ENCODE measurements around the gene ZNF385B.
A peak's percentile ranks its signal among the peaks of the same experiment; 100 is the strongest.

ZNF385B gene

DNA sequence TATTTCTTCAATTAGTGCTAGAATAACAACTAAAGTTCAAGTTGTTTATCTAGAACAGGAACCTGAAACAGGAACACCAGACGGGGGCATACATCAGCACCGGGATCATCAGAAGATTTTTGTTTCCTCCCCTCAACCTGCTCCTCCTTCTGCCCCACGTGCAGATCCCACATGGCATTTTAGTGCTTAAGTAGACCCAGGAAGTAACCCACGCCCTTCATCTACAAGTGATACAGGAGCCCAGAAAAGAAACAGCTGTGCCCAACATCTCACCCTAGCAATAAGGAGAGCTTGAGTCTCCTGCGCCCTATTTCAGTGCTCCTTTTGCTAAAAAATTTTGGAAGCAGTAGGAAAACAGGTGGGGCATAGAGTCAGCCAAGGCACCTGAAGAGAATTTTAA is 5.2 kb downstream of the ZNF385B start:
- DNase-seq (ENCODE audit: low spot score): no peak

DNA sequence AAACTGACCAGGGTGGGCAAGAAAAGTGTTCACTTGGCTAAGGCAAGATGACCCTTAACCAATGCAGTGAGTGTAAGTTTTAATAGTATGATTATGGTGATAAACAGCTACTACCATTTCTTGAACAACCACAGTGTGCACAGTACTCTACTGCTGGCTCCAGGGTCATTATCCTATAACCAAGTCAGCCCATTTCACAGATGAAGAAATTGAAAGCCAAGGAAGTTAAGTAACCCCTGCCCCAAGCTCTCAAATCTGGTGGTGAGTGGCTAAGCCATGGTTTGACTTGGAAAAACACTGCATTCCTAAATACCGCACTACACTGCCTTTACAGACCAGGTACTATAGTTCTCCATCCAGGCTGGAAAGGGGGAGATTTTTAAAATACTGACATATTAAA is 5.7 kb downstream of the ZNF385B start:
- no peak for DNase-seq (ENCODE audit: low spot score)

- DNase-seq (ENCODE audit: low spot score): no peak
Observed at GRCh38 chr2:179854891-179855290, 6.5 kb downstream of the ZNF385B start.

DNA sequence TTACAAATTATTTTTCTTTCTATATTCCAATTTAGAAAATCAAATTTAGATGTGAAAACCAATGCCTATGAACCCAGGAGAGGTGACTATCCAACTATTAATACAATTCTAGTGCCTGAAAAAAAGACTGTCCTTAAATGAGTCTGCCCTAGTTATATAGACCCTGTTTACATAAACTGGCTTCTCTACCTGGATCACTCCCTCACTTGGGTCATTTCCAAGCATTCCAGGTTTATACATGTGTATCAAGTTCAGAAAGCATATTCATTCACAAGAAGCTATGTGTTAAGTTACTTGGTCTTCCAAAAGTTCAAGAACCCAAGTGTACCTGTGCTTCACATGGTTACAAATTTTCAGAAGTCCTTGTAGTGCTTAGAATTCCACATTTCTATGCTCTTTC is 8.3 kb downstream of the ZNF385B start:
- DNase-seq (ENCODE audit: low spot score): no peak

- DNase-seq (ENCODE audit: low spot score): no peak
Observed at GRCh38 chr2:179850188-179850587, 11.2 kb downstream of the ZNF385B start.

- no peak for DNase-seq (ENCODE audit: low spot score)
Observed at GRCh38 chr2:179849719-179850118, 11.7 kb downstream of the ZNF385B start.

GRCh38 chr2:179843541-179843940 is 17.9 kb downstream of the ZNF385B start:
- DNase-seq (ENCODE audit: low spot score): no peak

GRCh38 chr2:179842498-179843153 is 18.8 kb downstream of the ZNF385B start:
- DNase-seq (ENCODE audit: low spot score): peak; percentile 20

DNA sequence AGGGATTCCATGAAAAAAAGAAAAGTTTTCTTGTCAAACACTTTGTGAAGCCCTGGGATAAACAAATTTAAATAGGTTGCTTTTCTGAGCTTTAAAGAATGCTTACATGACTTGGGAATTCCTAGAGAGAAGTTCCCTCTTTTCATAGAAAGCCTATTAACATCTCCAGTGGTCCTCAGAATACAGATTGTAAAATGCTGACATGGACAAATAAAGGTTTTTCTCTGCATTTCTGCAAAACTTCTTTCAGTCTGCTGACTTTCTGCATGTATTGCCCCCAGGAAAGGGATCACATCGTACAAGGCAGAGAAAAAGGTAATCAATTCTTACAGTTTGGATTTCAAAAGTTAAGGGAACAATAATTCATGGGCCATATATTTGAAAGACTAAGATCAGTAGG is 20.6 kb downstream of the ZNF385B start:
- no peak for DNase-seq (ENCODE audit: low spot score)

DNA sequence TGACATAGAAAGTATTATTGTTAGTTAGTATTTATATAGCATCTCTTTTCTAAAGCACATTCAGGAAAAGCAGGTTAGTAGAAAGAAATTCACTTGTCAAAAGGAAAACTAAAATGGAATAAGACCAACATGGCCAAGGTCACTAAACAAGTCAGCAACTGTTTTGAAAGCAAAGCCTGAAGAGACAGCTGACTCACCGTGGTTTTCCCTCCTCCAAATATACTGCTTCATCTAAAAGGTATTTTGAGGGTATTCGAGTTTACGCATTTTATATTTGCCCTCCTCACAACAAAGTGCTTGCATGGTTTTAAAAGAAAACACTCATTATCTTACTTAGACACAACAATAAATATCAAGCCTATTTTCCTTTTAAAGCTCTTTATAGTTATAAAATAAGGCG is 24.0 kb downstream of the ZNF385B start:
- no peak for DNase-seq (ENCODE audit: low spot score)

- no peak for DNase-seq (ENCODE audit: low spot score)
Observed at GRCh38 chr2:179830043-179830787, 31.2 kb downstream of the ZNF385B start.

- DNase-seq (ENCODE audit: low spot score): no peak
Observed at GRCh38 chr2:179826297-179826696, 35.1 kb downstream of the ZNF385B start.

- DNase-seq (ENCODE audit: low spot score): no peak
Observed at GRCh38 chr2:179825494-179825893, 35.9 kb downstream of the ZNF385B start.

DNA sequence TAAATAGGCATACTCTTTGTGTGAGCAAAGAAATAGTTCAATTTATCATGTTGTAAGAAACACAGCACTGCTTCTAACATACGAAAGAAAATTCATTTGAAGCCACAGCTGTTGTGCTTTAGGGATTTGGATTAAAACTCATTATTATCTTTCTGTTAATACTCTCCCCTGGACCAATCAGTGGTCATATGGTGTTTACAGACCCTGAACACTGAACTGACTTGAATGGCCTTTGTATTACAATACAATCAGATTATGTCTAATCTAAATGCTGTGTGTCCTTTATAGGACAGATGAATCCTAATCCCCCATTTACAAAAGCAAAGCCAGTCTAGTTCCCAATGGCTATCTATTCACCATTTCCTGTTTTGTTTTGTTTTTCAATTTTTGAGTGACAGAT is 36.5 kb downstream of the ZNF385B start:
- DNase-seq (ENCODE audit: low spot score): no peak

DNA sequence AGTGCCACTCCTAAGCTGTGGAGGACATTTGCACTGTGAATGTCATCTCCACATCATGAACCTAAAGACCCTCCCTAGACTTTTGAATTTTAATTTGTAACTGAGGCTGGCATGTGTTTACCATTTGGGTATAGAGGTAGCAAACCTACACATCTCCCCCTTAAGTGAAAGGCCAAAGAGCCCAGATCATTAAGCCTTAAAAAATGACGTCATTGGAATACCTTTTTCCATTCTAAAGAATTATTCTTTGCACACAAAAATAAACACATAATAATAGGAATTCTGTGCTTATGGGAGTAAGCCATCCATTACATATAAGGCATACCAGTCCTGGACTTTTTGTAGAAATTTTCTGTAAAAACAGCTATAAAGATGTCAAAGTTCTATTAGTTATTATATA is 38.9 kb downstream of the ZNF385B start:
- no peak for DNase-seq (ENCODE audit: low spot score)

GRCh38 chr2:179818546-179818945 is 42.9 kb downstream of the ZNF385B start:
- DNase-seq (ENCODE audit: low spot score): no peak

GRCh38 chr2:179817181-179817841 is 44.1 kb downstream of the ZNF385B start:
- DNase-seq (ENCODE audit: low spot score): no peak

DNA sequence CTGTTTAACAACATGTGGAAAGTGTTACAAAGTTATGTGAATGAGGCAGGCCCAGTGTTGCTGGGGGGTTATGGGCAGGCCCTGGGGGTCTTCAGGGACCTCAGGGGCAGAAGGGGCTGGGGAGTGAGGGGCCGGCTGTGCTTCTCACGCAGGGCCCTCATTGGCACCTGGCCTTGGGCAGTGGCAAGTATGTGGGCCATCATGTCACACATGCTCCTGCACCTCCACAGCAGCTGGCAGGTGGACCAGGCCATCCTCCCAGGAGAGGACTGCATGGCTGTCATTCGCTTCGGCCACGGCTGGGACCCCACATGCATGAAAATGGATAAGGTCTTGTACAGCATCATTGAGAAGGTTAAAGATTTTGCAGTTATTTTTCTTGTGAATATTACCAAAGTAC is 47.4 kb downstream of the ZNF385B start:
- DNase-seq (ENCODE audit: low spot score): no peak

GRCh38 chr2:179812501-179812900 is 48.9 kb downstream of the ZNF385B start:
- no peak for DNase-seq (ENCODE audit: low spot score)

- no peak for DNase-seq (ENCODE audit: low spot score)
Observed at GRCh38 chr2:179811042-179811441, 50.4 kb downstream of the ZNF385B start.

GRCh38 chr2:179809606-179810005 is 51.8 kb downstream of the ZNF385B start:
- DNase-seq (ENCODE audit: low spot score): no peak

GRCh38 chr2:179805001-179805400 is 56.4 kb downstream of the ZNF385B start:
- no peak for DNase-seq (ENCODE audit: low spot score)

GRCh38 chr2:179804206-179804605 is 57.2 kb downstream of the ZNF385B start:
- no peak for DNase-seq (ENCODE audit: low spot score)

Measured in germinal center (tissue), 1 donor.